GM21529 (cell line): ENCODE measurements around the gene LMTK2.
"Not testable (repeated sequence)": the region's sequence is repeated elsewhere in the genome, so short reads cannot be mapped to it uniquely, and the experiment has no call there.

ENCODE experiments used
- ATAC-seq: cut with Tn5 transposase; IDR thresholded peaks from one replicate; pipeline ENCODE4 v1.9.1; 2021; ENCODE audit not compliant: unreplicated experiment

Gene LMTK2

DNA sequence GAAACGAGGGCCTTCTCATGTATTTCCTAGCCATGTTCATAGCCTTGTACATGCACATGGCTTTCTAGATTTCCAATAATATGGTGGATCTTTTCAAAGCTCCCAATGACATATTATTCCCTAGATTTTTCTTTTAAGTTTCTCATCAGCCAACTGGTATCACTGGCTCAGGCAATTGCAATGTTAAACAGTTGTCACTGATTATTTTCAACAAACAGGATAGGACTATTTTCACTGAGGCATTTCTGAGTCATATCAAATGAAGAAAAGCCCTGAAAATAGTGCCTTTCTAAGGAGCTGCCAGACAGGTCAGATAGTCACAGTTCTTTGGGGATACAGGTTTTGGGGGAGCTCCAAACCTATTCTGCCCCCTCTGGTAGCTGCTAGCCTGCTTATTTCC, 4.5 kb upstream of the LMTK2 start:
- ATAC-seq = no peak

DNA sequence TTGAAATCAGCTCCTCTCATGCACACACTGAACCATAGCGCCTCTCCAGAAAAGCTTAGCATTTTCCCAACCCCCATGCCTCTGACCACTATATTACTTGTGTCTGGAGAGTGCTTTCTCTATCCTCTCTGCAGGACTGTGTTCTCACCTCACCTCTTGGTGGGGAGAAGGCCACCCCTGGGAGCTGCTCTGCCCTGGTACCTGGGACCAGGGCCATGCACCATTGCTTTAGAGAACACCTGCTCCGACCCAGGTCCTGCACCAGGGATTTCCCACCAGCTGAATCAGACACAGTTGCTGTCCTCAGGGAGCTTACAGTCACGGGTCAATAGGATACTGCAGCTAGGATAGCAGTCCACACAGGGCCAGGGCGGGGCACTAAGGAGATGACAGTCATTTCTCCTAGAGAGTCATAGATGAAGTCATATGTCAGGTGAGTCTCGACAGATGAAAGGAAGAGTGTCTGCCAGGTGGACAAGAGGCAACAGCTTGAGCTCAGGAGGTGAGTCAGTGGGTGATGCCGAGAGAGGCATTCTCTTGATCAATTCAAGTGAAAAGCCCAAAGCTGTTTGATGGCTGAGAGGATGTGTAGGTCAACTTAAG, 619 bp upstream of the LMTK2 start:
- no peak for ATAC-seq

DNA sequence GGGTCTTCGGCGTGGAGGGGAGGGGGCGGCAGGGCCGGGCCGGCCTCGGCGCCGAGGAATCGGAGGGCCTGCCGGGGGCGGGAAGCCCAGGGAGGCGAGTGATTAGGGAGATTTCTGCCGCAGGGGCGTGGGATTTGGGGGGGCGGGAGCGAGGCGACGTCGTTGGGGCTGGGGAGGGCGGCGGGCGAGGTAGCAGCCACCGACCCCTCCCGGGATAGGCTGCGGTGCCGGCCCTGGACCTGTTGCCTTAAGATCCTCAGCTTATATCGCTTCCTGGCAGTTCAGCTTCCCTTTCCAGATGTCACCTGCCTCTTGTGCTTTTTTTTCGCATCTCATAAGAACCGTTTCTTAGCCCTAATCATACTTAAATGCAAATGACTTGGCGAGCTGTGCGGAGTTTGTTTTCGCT, 655 bp downstream of the LMTK2 start:
- peak; percentile 3 for ATAC-seq

DNA sequence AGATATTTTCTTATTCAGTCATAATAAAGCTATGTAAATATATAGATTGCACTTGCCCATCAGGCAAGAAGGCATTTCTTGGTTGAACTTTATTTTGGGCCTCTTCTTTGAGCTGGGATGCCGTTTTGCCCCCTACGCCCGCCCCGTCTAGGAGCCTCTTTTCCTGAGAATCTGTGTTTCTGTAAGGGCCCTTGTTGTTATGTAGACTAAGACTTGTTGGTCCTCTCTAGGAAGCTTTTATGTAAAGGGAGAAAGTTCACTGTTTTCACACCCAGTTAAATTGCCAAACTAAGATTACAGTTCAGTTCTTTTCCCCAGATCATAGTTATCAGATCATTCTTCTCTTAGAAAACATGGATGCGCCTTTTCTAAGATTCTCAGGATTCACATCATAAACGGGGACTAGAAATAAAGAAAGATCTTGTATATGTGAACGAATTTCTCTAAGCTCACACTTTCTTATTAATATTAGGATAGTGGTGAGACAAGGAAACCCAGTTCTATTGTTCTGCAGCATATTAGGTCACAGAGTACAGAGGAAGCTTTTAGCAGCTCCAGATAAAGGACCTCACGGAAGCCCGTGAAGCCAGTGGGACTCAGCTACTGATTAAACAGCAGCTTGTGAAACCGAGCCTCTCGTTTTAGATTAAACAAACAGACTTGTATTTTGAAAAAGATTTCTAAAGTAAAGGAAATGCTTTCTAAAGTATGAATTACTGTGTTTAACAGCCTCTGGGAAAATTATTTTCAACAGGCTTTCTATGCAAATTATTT, 3.8 kb downstream of the LMTK2 start:
- no peak for ATAC-seq

DNA sequence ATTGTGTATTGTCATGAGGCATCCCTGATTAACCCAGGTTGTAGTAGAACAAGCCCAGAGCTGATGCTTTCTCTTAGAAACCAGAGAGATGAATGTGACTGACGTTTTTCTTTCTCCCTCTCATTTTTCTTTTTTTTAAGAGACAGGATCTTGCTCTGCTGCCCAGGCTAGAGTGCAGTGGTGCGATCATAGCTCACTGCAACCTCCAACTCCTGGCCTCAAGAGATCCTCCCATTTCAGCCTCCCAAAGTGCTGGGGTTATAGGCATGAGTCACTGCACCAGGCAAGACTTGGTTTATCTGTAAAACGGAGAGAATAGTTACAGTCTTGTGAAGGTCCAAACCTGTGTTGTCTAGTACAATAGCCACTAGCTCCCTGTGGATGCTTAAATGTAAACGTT, 5.4 kb downstream of the LMTK2 start:
- ATAC-seq = no peak

DNA sequence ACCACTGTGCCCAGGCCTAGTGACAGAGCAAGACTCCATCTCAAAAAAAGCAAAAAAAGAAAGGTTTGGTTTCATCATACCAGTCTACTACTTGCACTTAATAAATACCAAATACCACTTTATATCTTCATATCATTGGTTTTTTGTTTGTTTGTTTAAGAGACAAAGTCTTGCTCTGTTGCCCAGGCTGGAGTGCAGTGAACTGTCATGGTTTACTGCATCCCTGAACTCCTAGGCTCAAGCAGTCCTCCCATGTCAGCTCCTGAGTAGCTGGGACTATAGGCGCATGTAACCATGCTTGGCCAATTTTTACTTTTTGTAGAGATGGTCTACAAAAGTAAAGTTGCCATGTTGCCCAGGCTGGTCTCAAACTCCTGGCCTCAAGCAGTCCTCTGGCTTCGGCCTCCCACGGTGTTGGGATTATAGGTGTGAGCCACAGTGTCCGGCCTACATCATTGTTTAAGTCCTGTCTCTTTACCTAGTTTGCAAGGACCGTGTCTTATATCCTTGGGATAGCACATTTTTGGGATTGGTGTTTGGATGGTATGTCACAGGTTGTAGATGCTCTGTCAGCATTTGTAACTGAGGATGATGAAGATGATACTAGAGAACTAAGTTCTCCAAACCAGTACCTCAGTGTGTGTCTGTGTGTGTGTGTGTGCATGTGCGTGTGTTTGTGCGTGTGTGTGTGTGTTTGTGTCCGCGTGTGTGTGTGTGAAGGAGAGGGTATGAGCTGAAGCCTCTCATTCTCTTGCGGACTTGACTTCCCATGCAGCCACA, 9.3 kb downstream of the LMTK2 start:
- no peak for ATAC-seq

DNA sequence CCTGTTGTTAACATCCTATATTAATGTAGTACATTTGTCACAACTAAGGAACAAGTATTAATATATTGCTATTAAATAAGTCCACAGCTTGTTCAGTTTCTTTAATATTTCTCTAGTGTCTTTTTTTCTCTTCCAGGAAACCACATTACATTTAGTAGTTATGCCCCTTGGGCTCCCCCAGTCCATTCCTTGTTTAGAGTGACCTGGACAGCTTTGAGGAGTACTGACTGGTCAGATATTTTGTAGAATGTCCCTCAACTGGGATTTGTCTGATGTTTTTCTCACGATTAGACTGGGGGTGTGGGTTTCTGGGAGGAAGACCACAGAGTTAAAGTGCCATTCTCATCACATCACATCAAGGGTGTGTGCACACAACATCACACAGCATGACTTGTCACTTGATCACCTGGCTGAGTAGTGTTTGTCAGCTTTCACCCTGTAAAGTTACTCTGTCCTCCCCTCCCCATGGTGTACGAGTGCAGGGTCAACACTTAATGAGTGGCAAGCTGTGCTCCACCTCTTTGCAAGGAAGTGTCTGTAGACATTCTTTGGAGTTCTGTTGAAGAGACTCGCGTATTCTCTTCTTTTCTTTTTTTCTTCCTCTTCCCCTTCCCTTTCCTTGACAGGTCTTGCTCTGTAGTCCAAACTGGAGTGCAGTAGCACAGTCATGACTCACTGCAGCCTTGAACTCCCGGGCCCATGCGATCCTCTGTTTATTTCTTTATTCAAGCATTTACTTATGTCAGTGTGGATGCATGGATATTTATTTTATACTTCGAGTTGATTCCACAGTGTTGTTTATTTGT, 10.2 kb downstream of the LMTK2 start:
- ATAC-seq = no peak

DNA sequence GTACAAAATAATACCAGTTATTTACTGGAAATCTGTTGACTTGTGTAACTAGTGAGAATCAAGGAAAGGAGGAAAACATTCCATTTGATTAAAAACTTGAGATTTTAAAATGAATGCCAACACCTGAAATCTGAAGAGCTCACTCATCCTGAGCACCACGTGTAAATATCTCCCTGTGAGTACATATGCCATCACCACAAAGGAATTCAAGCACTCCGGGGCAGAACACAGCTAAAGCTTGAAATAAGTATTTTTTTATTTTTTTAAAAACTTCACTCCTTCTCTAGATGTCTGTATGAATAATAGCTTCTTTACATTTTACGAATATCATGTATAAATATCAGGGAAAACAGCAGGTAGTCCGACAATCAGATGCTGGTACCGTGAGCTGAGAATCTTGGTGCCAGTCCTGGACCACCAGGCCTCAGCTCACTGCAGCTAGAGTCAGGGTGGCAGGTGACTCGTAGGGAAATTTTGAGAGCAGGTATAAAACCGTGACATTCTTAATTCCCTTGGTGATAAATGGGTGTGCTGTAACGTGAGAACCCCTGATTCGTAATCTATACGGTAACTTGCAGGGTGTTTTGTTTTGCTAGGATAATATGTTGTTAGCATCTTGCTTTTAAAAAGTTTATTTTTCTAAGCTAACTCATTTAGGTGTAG, 12.7 kb downstream of the LMTK2 start:
- no peak for ATAC-seq

DNA sequence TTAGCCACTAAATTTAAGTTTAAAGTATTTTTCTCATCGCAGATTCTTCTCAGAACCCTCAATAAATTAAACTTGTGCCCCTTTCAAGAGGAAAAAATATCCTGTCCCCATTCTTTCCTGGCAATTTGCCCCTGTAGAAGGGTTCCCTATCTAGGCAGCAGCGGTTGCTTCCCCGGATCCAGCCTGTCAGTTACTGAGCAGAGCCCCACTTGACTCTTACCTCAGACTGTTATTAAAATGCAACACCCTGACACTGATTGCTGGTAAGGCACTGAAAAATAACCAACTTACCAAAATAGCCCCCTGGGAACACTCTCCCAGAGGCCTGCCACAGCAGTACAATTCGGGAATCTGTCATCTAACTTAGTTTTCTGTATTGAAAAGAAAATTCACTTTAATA, 13.9 kb downstream of the LMTK2 start:
- ATAC-seq = no peak

DNA sequence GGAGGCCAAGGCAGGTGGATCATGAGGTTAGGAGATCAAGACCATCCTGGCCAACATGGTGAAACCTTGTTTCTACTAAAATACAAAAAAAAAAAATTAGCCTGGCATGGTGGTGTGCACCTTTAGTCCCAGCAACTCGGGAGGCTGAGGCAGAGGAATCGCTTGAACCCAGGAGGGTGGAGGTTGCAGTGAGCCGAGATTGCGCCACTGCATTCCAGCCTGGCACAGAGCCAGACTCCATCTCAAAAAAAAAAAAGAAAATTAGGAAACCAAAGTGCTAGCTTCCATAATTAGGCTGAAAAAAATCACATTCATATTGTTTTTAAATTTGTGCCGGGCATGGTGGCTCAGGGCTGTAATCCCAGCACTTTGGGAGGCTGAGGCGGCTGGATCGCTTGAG, 14.7 kb downstream of the LMTK2 start:
- ATAC-seq = not testable (repeated sequence)

DNA sequence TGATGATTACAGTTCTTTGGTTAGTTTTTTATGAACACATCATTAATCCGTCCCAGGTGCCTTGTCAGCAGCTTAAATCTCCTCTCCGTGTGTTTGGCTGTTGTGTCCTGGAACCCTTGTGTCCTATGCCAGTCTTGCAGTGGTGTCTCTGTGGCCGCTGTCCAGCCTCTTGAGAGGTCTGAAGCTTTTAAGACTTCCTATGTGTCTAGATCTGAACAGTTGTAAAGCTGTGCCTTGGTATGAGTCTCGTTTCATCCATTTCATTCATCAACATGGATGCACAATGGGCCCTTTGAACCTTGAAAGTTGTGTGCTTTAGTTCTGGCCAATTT, 16.7 kb downstream of the LMTK2 start:
- ATAC-seq = no peak

DNA sequence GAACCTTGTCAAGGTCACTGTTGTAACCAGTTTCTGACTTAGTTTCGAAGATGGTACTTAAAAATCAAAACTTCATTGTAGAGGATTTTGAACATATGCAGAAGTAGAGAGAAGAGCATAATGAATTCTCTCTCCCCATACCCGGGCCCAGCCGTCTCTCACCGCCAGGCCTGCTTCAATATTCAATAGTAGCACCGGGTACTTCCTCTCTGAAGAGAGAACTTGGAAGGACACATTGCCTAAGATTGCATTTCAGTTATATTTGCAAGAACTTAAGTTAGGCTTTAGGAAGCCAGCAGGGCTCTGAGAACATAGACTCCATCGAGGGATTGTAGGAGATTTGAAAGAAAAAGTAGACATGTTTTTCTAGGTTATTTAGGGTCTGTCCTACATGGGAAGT, 19.1 kb downstream of the LMTK2 start:
- no peak for ATAC-seq

DNA sequence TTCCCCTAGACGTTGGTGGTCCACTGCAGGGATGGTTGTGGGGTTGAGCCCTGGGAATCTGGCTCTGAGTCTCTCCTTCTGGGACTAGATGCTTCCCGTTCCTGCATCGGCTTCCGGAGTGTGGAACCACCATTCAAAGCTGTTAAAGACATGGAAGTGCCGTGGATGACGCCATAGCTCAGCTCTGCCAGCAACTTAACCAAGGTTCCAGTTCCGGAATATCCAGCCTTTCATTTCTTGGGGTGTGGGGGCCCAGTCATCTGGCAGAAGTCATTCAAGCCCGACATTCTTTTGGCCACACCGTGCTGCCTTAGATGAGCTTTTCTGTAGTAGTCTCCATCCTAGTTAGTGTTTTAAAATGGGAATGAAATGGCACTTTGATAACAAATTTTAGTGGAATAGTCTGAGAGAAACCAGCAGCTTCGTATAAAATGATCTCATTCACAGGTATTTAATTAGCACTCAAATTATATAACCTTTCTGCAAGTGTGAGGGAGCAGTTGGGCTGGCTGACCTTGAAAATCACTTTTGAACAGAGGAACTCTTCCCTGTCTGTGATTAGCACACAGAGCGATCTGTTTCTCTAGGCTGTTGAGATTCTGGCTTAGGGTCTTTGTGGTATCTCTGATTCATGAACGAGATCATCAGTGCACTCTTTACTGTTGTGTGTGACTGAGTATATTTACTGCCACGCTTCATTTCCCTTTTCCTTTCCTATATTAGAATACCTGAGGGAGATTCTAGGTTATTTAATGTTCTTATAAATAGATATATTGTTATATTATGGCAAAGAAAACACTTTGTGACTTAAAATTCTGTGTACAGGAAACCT, 19.9 kb downstream of the LMTK2 start:
- ATAC-seq = no peak

DNA sequence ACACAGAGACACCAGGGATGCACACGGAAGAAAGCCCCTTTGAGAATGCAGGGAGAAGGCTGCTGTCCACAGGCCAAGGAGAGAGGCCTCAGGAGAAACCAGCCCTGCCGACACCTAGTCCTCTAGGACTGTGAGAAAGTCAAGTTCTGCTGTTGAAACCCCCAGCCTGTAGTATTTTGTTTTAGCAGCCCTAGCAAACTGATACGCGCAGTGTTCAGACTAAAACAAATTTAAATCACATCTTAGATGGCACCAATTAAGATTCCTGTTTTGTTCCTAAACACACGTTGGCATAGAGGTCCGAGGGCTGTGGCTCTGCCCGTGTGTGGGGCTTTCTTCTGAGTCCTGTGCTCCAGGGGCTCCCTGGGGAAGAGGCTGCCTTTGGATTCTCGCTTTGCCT, 21.7 kb downstream of the LMTK2 start:
- ATAC-seq = no peak

DNA sequence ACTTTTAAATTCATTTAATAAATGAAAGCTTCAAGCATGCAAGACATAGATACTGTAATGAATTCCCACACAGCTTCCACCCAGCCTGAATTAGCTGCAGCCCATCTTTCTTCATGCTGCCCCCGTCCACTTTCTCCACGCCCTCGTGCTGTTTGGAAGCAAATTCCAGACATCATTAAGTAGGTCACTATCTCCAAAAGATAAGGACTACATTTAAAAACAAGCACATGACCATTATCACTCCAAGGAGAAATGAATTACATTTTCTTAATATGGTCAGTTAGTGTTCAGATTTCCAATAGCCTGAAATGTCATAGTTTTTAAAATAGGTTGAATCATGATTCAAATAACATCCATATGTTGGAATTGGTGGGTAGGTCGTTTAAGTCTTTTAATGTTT, 24.3 kb downstream of the LMTK2 start:
- no peak for ATAC-seq

DNA sequence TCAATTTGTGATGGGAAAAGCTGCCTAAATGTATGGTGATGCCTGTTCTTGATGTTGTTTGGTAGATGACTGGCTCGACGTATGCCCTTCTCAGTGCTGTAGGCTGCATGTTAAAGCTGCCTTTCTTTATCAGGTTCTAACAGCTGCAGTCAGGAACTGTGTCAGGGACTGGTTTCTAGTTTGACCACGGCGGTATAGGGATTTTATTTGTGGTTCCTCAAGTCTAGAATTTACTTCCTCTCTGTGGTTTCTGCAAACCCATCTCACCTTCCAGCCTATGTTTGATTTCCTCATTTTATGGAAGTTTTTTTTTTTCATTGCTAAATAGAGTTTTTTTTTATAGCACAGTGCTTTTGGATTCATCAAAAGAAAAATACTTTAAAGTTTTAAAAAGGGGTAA, 26.5 kb downstream of the LMTK2 start:
- ATAC-seq = peak; percentile 82

DNA sequence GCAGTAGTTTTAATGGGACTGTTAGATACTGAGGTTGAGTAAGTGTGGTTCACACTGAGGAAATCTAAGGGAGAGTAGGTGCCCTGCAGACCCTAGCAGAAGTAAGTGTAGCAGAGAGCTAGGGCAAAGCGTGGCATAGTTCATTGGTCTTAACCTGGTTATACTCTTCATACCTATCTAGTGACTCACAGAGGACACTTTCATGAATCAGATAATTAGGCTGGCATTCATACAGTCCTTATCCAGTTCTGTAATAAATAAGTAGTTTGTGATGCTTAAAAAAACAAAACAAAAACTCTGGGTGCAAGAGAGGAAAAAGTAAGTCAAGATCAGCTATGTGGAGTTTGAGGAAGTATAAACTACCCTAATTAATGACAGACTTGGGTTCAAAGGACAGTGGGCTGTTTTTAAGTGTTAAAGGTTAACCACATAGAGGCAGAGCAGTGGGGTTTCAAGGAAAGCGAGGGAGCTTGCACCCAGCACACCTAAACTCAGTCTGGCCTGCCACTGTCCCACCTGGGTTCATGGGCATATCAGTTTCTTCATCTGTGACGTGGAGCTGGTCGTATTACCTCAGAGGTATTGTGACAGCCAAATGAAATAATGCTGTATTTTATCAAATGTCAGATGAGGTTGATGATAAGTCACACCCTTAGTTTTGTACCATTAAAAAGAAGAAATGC, 27.1 kb downstream of the LMTK2 start:
- ATAC-seq = peak; percentile 24

DNA sequence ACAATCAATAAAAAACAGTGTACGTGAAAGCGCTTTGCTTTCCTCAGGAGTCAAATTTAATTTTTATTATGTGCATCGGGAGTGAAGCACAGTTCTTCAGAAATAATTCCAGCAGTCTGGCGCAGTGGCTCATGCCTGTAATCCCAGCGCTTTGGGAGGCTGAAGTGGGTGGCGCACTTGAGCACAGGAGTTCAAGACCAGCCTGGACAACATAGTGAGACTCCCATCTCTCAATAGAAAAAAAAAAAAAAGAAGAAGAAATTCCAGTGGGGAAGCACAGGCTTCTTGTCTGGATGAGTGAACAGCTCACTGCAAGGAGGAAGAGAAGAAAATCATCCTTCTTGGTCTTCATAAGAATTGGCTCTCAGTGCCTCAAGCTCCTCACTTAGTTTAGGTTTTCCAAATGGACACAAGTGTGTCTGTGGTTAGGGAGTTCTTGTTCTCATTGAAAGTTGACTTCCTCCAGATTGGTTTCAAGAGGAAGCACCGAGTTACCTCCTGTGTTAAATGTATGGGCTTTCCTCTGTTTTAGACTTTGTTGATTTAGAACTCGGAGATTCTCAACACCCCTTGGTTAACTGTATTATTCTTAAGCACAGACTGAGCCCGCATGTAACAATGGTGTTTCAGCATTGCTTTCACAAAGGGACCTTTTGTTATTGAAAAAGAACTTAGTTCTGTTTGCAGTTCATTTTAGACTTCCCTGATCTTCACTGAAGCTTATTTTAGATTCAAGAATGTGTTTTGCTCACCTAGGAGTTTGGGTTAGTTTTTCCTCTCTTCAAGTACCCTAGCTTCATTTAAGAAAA, 28.0 kb downstream of the LMTK2 start:
- ATAC-seq = no peak

DNA sequence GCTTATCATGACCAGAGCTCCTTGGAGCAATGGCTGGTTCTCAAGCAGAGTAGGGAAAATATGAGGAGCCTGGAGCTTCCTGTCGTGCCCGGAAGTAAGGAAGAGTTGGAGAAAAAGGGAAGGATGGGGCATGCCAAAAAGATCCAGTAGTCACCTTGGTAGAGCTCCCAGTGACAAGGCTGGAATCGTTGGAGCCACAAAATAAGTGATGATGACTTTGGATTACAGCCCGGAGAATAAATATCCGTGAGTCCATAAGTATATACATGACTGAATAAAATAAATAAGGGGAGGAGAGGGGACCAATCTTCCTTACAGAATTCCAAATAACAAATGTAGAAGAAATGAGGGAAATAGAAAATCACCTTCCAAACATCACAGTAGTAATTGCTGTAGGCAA, 29.3 kb downstream of the LMTK2 start:
- no peak for ATAC-seq
